ENCODE results near the gene ANKRD22. TPM values are rescaled to one million over a fixed set of nuclear protein-coding genes. Genes with fewer than 3 reads are reported as not detected.

Gene ANKRD22
- total RNA-seq, 1 donor from 2014 or later, result not detected

- no peak overlapping the region for H3K27ac Mint-ChIP-seq (ENCODE audit: unreplicated experiment)
- no peaks in the 10 kb centered on the region for H3K36me3 Mint-ChIP-seq (ENCODE audit: low read depth)
- H3K4me3 Mint-ChIP-seq (ENCODE audit: unreplicated experiment), result no peak overlapping the region
- no peaks in the 10 kb centered on the region for H3K9me3 Mint-ChIP-seq (ENCODE audit: low read depth)
- TF ChIP-seq CTCF (IDR thresholded peaks at IDR 0.05), result no peak
- H3K4me1 Mint-ChIP-seq (ENCODE audit: low read depth), result peaks cover 2% of the 10 kb centered on the region
- DNase-seq (ENCODE audit: low spot score), result no peak
- peaks cover 6% of the 10 kb centered on the region for H3K27me3 Mint-ChIP-seq (ENCODE audit: low read depth)
Measured at GRCh38 chr10:88800152-88801125, 51.2 kb downstream of the ANKRD22 start.

GRCh38 chr10:88794731-88795130 lies 56.9 kb downstream of the ANKRD22 start:
- Mint-ChIP-seq H3K4me1 (ENCODE audit: low read depth) (peaks cover 5% of the 10 kb centered on the region), H3K27ac (ENCODE audit: unreplicated experiment) (no peak overlapping the region), H3K27me3 (ENCODE audit: low read depth) (peaks cover 6% of the 10 kb centered on the region), H3K9me3 (ENCODE audit: low read depth) (no peaks in the 10 kb centered on the region), H3K36me3 (ENCODE audit: low read depth) (no peaks in the 10 kb centered on the region), H3K4me3 (ENCODE audit: unreplicated experiment) (no peak overlapping the region)
- no peak for DNase-seq (ENCODE audit: low spot score)
- no peak for TF ChIP-seq CTCF (IDR thresholded peaks at IDR 0.05)

GRCh38 chr10:88793712-88794299 lies 57.8 kb downstream of the ANKRD22 start:
- Mint-ChIP-seq H3K4me3 (ENCODE audit: unreplicated experiment) (no peak overlapping the region), H3K27me3 (ENCODE audit: low read depth) (peaks cover 6% of the 10 kb centered on the region), H3K4me1 (ENCODE audit: low read depth) (peaks cover 5% of the 10 kb centered on the region), H3K36me3 (ENCODE audit: low read depth) (no peaks in the 10 kb centered on the region), H3K9me3 (ENCODE audit: low read depth) (no peaks in the 10 kb centered on the region), H3K27ac (ENCODE audit: unreplicated experiment) (no peak overlapping the region)
- TF ChIP-seq CTCF (IDR thresholded peaks at IDR 0.05), result no peak
- DNase-seq (ENCODE audit: low spot score), result no peak

- Mint-ChIP-seq H3K4me1 (ENCODE audit: low read depth) (peaks cover 5% of the 10 kb centered on the region), H3K36me3 (ENCODE audit: low read depth) (no peaks in the 10 kb centered on the region), H3K27ac (ENCODE audit: unreplicated experiment) (no peak overlapping the region), H3K9me3 (ENCODE audit: low read depth) (no peaks in the 10 kb centered on the region), H3K4me3 (ENCODE audit: unreplicated experiment) (no peak overlapping the region), H3K27me3 (ENCODE audit: low read depth) (peaks cover 3% of the 10 kb centered on the region)
- no peak for DNase-seq (ENCODE audit: low spot score)
- TF ChIP-seq CTCF (IDR thresholded peaks at IDR 0.05), result no peak
Measured at GRCh38 chr10:88792661-88793060, 59.0 kb downstream of the ANKRD22 start.

- H3K27me3 Mint-ChIP-seq (ENCODE audit: low read depth), result no peaks in the 10 kb centered on the region
- H3K4me1 Mint-ChIP-seq (ENCODE audit: low read depth), result peaks cover 5% of the 10 kb centered on the region
- H3K4me3 Mint-ChIP-seq (ENCODE audit: unreplicated experiment), result no peak overlapping the region
- peak; percentile 76 for TF ChIP-seq CTCF (IDR thresholded peaks at IDR 0.05)
- DNase-seq (ENCODE audit: low spot score), result no peak
- no peaks in the 10 kb centered on the region for H3K36me3 Mint-ChIP-seq (ENCODE audit: low read depth)
- no peak overlapping the region for H3K27ac Mint-ChIP-seq (ENCODE audit: unreplicated experiment)
- H3K9me3 Mint-ChIP-seq (ENCODE audit: low read depth), result no peaks in the 10 kb centered on the region
Measured at GRCh38 chr10:88791924-88792323, 59.7 kb downstream of the ANKRD22 start.

Data from chondrocyte (in vitro differentiated cells).